Cardiac muscle cell (in vitro differentiated cells and primary cell): ENCODE measurements around the gene GFPT1. TPM values are rescaled to one million over a fixed set of nuclear protein-coding genes. Genes with fewer than 3 reads are reported as not detected.

Experiments used
- DNase-seq, 2 donors: peaks; one replicate each; pipeline versions ENCODE4 v3.0.0 to v3.0.0-alpha.2; 2010 to 2017; ENCODE audit warnings: low read depth in 1 of 2, low spot score in 1 of 2
- H3K27ac ChIP-seq: fragments of 200-600 bp; sonication (generic); 2 replicates; pipeline ENCODE4 v1.5.1; 2016
- H3K27me3 ChIP-seq: fragments of 200-600 bp; sonication (generic); 2 replicates; pipeline ENCODE4 v1.6.0; 2016; ENCODE audit warnings: control low read depth
- H3K36me3 ChIP-seq: fragments of 200-600 bp; sonication (generic); 2 replicates; pipeline ENCODE4 v1.5.1; 2016; ENCODE audit warnings: control low read depth
- H3K4me1 ChIP-seq: fragments of 200-600 bp; sonication (generic); 2 replicates; pipeline ENCODE4 v1.8.1; 2017; ENCODE audit warnings: low read depth, mild to moderate bottlenecking, mixed run types
- H3K4me3 ChIP-seq: fragments of 200-600 bp; sonication (generic); 2 replicates; pipeline ENCODE4 v1.5.1; 2016; ENCODE audit warnings: mild to moderate bottlenecking
- H3K9me3 ChIP-seq: fragments of 200-600 bp; sonication (generic); 2 replicates; pipeline ENCODE4 v1.5.1; 2017; ENCODE audit warnings: low read depth, mild to moderate bottlenecking, control low read depth
- CTCF ChIP-seq: IDR thresholded peaks from 2 replicates; pipeline ENCODE4 v1.5.1; 2012; ENCODE audit warnings: low read depth, mild to moderate bottlenecking, low read length
- polyA plus RNA-seq: library from polyadenylated mRNA; unstranded; fragments of >200 nt; fragmentation: Nextera tagmentation; extraction: Ambion mirVana; gene quantifications from 2 replicates; pipeline ENCODE4 v1.2.1, GENCODE V29; 2016
- total RNA-seq: library from RNA; depleted of rRNA; stranded (reverse); fragments of >200 nt; gene quantifications from 2 replicates; pipeline ENCODE4 v1.2.3, GENCODE V29; 2016

GFPT1 gene
- total and polyA plus RNA-seq, 2 experiments from 2014 or later, result 22.4 to 31.7 TPM

- no peak for DNase-seq
- no peak for TF ChIP-seq CTCF
- H3K4me3 ChIP-seq, result no peak overlapping the region
- no peaks in the 10 kb centered on the region for H3K9me3 ChIP-seq
- H3K36me3 ChIP-seq, result peaks cover 4% of the 10 kb centered on the region
- no peaks in the 10 kb centered on the region for H3K27me3 ChIP-seq
- H3K27ac ChIP-seq, result no peak overlapping the region
- H3K4me1 ChIP-seq, result peaks cover 9% of the 10 kb centered on the region
Measured at GRCh38 chr2:69389271-69389670, 2.2 kb upstream of the GFPT1 start.

- no peak for TF ChIP-seq CTCF
- Histone ChIP-seq H3K27ac (peak overlapping the region; percentile 83), H3K4me1 (peaks cover 9% of the 10 kb centered on the region), H3K4me3 (peak overlapping the region; percentile 86), H3K36me3 (peaks cover 3% of the 10 kb centered on the region), H3K27me3 (no peaks in the 10 kb centered on the region), H3K9me3 (no peaks in the 10 kb centered on the region)
- DNase-seq, result peak in 1 of 2 donors; percentile 1
Measured at GRCh38 chr2:69387770-69388481, 899 bp upstream of the GFPT1 start.

GRCh38 chr2:69386360-69386759, 667 bp downstream of the GFPT1 start:
- H3K4me1 ChIP-seq, result peaks cover 9% of the 10 kb centered on the region
- H3K36me3 ChIP-seq, result no peaks in the 10 kb centered on the region
- H3K9me3 ChIP-seq, result no peaks in the 10 kb centered on the region
- H3K27me3 ChIP-seq, result no peaks in the 10 kb centered on the region
- no peak for TF ChIP-seq CTCF
- DNase-seq, result no peak
- H3K27ac ChIP-seq, result peak overlapping the region; percentile 75
- H3K4me3 ChIP-seq, result peak overlapping the region; percentile 86

- no peaks in the 10 kb centered on the region for H3K27me3 ChIP-seq
- H3K4me3 ChIP-seq, result peak overlapping the region; percentile 86
- peak in 1 of 2 donors; percentile 61 for DNase-seq
- H3K4me1 ChIP-seq, result peaks cover 9% of the 10 kb centered on the region
- no peaks in the 10 kb centered on the region for H3K9me3 ChIP-seq
- no peaks in the 10 kb centered on the region for H3K36me3 ChIP-seq
- TF ChIP-seq CTCF, result no peak
- H3K27ac ChIP-seq, result no peak overlapping the region
Measured at GRCh38 chr2:69385443-69386151, 1.4 kb downstream of the GFPT1 start.

- peaks cover 9% of the 10 kb centered on the region for H3K4me1 ChIP-seq
- DNase-seq, result peak in 1 of 2 donors; percentile 22
- no peak for TF ChIP-seq CTCF
Measured at GRCh38 chr2:69384618-69385081, 2.4 kb downstream of the GFPT1 start.

More at GRCh38 chr2:69384618-69385081, 2.4 kb downstream of the GFPT1 start:
- Histone ChIP-seq H3K27me3 (no peaks in the 10 kb centered on the region), H3K27ac (no peak overlapping the region), H3K36me3 (no peaks in the 10 kb centered on the region), H3K4me3 (no peak overlapping the region), H3K9me3 (no peaks in the 10 kb centered on the region)
